Measurements from ENCODE around the gene FRAT1. TPM values are rescaled to one million over a fixed set of nuclear protein-coding genes. Genes with fewer than 3 reads are reported as not detected.
"Not testable (repeated sequence)": the region's sequence is repeated elsewhere in the genome, so short reads cannot be mapped to it uniquely, and the experiment has no call there.

The FRAT1 gene, protein sequence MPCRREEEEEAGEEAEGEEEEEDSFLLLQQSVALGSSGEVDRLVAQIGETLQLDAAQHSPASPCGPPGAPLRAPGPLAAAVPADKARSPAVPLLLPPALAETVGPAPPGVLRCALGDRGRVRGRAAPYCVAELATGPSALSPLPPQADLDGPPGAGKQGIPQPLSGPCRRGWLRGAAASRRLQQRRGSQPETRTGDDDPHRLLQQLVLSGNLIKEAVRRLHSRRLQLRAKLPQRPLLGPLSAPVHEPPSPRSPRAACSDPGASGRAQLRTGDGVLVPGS
- 4.1 TPM for total RNA-seq

GRCh38 chr10:97318772-97319651, at the start of gene FRAT1:
Gene FRAT1 (plus strand): TSS chr10:97319271. CDS start chr10:97319454, 183 bp downstream.
- ATAC-seq (peak; percentile 94), DNase-seq (ENCODE audit: low spot score) (peak; percentile 93)
- intact Hi-C loops (cut with DNase I) = no loop called here

DNA sequence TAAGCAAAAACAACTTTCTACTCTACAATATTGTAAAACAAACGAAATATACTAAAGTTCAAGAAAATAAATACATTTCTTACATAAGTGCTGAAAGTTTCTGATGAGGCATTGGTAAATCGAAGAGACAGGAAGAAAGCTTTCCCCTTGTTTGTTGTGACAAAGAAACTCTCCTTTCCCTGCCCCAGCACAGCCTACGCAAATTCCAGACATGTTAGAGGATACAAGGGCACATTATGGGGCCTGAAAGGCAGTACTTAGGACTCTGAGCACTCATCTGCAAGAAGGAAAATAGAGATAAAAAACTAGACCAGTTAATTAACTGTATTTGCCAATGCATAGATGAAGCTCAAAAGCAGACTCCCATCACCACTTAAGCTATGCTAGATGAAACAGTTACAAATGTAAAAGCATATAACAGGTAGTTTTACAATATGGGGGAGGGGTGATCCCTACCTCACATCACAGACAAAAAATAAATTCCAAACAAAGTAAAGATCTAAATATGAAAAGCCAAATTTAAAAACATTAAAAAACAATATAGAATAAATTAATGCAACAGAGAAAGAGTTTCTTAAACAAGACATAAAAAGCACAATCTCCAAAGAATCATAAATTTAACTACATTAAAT, 48.4 kb upstream of the FRAT1 start:
- ATAC-seq (peak; percentile 76), DNase-seq (ENCODE audit: low spot score) (no peak)
- intact Hi-C loops (cut with DNase I) = no loop called here

DNA sequence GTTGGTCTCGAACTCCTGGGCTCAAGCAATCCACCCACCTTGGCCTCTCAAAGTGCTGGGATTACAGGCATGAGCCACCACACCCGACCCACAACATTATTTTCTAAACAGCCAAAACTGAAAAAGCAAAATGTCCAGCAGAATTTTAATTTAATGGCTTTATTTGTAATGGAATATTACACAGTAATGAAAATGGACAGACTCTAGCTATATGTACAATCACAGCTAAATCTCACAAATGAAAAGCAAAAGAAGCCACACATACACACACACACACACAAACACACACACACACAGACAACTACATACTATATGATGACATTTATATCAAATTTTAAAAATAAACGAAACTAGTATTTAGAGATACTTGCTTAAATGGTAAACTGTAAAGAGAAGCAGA, 45.4 kb upstream of the FRAT1 start:
- no peak for DNase-seq (ENCODE audit: low spot score)
- intact Hi-C loops (cut with DNase I) = no loop called here
- no peak for ATAC-seq

DNA sequence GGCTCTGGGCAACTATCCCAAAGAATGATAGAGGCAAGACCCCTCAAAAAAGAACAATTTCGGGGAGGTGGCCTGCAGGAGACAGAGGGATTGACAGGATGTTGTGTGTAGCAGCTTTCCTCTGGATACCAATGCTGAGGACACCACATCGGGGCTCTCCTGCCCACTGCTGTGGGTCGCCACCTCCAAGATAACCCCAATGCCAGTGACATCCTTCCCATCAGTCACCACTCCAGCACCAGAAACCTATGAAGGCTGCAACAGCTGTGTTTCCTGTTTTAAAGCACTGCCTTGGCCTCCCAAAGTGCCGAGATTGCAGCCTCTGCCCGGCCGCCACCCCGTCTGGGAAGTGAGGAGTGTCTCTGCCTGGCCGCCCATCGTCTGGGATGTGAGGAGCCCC, 44.2 kb upstream of the FRAT1 start:
- ATAC-seq (no peak), DNase-seq (ENCODE audit: low spot score) (no peak)
- intact Hi-C loops (cut with DNase I) = no loop called here

DNA sequence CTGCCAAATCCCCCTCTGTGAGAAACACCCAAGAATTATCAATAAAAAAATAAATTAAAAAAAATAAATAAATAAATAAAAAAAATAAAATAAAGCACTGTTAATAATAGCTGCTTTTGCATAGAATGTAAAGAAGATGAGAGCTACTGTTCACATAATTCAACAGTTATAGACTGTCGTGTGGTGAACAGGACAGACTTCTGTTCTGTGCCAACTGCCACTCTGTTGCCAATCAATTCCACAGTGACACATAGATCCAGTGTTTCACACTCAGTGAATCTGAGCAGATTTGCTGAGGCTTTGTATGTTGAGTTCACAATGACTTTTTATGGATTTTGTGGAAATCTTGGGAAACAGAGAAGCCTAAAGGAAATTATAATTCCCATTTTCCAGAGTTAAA, 41.5 kb upstream of the FRAT1 start:
- intact Hi-C loops (cut with DNase I) = no loop called here
- no peak for DNase-seq (ENCODE audit: low spot score)
- ATAC-seq = no peak

DNA sequence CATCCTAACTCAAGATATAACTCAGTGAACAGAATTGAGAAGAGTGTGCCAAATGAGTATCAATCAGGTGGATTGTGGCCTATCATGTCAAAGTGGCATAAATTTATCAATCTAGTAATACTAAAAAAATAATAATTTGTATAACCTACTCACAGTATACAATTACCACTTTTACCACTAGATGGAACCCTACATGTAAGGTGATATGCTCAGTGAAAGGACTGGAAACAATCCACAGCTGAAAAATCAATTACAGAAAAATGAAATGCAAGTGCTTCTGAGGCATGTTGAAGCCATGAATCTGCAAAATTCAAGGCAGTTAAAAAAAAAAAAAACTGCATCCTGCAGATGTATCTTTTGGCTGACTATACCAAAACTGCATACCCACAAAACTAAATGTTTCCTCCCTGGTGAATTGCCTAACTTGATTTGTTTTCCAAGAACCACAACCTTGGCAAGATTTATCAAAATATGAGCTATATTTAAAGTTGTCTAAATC, 40.5 kb upstream of the FRAT1 start:
- peak; percentile 96 for ATAC-seq
- intact Hi-C loops (cut with DNase I) = no loop called here

DNA sequence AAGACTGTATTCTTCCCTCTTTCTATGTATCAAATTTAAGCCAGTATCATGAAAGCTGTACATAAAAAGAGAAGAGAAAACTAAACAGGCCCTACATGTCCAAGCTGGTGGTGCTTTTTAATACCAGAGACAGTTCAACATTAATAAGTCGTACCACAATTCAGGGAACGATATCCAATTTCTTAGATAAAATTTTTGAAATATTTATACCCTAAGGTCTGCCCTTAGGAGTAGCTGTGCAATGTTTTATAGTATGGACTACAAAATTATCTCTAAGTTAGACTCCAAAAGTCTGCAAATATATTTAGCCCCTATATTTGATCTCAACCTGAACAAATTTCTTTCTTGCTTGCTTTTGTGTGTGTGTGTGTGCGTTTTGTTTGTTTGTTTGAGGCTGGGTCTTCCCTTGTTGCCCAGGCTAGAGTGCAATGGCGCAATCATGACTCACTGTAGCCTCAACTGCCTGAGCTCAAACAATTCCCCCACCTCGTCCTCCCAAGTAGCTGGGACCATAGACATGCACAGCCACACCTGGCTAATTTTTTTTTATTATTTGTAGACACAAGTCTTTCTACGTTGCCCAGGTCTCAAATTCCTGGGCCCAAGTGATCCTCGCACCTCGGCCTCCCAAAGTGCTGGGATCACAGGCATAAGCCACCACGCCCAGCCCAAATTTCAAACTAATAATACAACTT, 39.8 kb upstream of the FRAT1 start:
- intact Hi-C loops (cut with DNase I) = no loop called here
- DNase-seq (ENCODE audit: low spot score) (no peak), ATAC-seq (peak; percentile 36)

More for the DNA sequence above, 40.5 kb upstream of the FRAT1 start:
- DNase-seq (ENCODE audit: low spot score) = no peak

DNA sequence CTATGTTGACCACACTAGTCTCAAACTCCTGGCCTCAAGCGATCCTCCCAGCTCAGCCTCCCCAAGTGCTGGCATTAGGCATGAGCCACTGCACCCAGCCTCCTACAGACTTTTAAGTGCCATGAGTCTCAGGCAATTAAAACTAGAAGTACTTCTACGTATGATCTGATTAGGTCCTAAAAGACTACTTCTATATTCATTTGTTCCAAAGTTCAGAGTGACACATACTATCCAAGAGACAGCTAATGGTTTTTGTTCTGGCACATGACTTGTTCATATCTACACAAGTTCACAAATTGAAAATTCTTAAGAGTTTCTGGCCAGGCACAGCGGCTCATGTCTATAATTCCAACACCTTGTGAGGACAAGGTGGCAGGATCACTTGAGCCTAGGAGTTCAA, 38.3 kb upstream of the FRAT1 start:
- DNase-seq (ENCODE audit: low spot score) (no peak), ATAC-seq (no peak)
- intact Hi-C loops (cut with DNase I) = loop anchor here (10.0 kb wide), 1 partner anchor 54 kb away; the partner anchor contains the start of gene FRAT2

GRCh38 chr10:97290076-97290475, 29.0 kb upstream of the FRAT1 start:
- DNase-seq (ENCODE audit: low spot score); ATAC-seq; intact Hi-C loops (cut with DNase I): not testable (repeated sequence)

- ATAC-seq; intact Hi-C loops (cut with DNase I); DNase-seq (ENCODE audit: low spot score): not testable (repeated sequence)
These were observed 28.3 kb upstream of the FRAT1 start for GRCh38 chr10:97290576-97291356.

GRCh38 chr10:97291357-97292096, 27.5 kb upstream of the FRAT1 start:
- ATAC-seq (peak; percentile 1), DNase-seq (ENCODE audit: low spot score) (no peak)
- intact Hi-C loops (cut with DNase I) = no loop called here

DNA sequence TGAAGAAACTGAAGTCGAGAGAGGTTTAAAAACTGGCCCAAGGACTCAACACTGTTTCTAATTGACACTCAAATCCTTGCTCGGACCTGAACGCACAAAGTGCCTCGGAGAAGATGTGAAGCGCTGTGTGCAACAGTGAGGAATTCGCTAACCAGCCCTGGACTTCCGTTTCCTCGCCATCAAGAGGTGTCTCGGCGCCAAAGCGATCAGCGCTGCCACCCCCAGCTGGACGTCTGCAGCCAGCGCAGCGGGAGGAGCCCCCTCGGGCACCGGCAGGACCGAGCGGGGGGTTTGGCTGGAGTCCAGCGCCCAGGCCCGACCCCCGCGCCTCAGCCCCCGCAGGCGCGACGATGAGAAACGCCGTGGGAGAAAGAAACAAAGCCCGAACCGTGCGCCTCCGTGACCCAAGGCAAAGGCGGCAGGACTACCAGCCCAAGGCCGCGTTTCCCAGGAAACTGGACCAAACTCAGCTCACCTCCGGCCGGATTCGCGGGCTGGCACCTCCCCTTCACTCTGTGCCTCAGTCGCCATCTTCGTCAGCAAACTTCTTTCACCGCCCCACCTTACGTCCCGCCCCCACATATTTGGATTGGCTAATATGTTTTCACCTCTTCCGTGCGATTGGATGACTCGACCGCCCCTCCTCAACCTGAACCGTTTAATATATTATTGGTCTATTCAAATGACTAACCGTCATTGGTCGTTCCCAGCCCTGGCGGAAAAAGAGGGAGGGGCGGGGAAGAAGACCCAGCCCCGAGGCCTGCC, 26.8 kb upstream of the FRAT1 start, which contains the start of gene ARHGAP19:
ARHGAP19 (minus strand) TSS at position 541 of the 765 bp plus-strand sequence; CDS start at position 531, 10 bp downstream.
- intact Hi-C loops (cut with DNase I) = no loop called here
- peak; percentile 95 for DNase-seq (ENCODE audit: low spot score)
- peak; percentile 100 for ATAC-seq

DNA sequence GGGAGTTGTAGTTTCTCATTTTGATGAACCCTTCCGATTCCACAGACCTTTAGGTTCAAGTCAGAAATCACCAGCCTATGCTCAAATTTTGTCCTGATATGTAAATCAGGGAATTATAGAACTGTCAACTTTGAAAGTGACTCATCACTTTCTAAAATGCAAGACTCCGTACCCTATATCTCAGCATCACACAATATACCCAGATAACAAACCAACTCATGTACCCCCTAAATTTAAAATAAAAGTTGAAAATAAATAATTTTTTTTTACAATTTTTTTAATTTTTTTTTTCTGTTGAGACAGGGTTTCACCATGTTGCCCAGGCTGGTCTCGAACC, 26.2 kb upstream of the FRAT1 start:
- DNase-seq (ENCODE audit: low spot score) (no peak), ATAC-seq (no peak)
- intact Hi-C loops (cut with DNase I) = no loop called here

DNA sequence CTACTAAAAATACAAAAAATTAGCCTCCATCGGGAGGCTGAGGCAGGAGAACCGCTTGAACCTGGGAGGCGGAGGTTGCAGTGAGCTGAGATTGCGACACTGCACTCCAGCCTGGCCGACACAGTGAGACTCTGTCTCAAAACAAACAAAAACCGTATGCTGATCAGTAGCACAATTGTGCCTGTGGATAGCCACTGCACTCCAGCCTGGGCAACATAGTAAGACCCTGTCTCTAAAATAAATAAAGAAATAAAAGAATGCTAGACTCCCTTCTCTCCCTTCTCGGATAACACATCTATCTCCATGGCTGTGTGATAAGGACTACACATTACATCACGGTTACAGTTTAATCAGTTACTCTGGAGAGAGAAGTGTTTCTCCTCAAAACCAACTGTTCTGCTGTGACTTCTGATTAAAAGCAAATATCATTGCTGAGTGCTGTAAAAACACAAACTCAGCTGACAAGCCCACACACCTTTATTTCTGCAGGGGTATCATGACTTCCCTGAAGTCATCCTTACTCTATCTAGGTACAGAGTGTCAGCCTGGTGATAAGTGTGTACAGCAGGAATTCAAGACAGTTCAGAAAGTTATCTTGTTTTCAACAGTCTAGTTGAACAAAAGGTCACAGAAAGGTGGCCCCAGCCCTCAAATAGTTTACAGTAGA, 21.4 kb upstream of the FRAT1 start:
- intact Hi-C loops (cut with DNase I) = no loop called here
- DNase-seq (ENCODE audit: low spot score) (no peak), ATAC-seq (peak; percentile 31)

- intact Hi-C loops (cut with DNase I) = no loop called here
These were observed 20.9 kb upstream of the FRAT1 start for GRCh38 chr10:97298223-97298571.

DNA sequence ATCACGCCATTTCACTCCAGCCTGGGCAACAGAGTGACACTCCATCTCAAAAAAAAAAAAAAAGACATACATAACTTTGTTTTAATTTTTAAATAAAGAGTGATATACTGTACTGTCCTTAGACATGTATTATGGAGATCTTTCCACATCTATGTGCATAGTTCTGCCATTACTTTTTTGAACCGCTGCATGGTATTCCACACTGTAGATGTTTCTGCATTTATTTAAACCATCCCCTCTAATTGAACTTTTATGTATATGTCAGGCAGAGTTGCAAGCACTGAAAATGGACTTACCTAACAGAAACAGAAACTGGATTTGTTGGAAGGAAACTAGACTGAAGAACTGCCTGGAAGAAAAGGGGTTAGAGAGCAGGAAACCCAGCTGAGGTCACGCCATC, 18.1 kb upstream of the FRAT1 start:
- intact Hi-C loops (cut with DNase I) = no loop called here
- ATAC-seq = no peak

More at GRCh38 chr10:97298223-97298571, 20.9 kb upstream of the FRAT1 start:
- DNase-seq (ENCODE audit: low spot score) (no peak), ATAC-seq (no peak)

More for the DNA sequence above, 18.1 kb upstream of the FRAT1 start:
- no peak for DNase-seq (ENCODE audit: low spot score)
